Raji (cell line): ENCODE results near the gene SRXN1.

Source experiments
- POLR2A ChIP-seq: IDR thresholded peaks from 2 replicates; pipeline ENCODE4 v1.6.1; 2011; ENCODE audit warnings: low read depth, low read length, control low read depth; ENCODE audit not compliant: insufficient read depth

Gene SRXN1

GRCh38 chr20:647479-648019 lies 5.5 kb downstream of the SRXN1 start:
- no peak for TF ChIP-seq POLR2A

DNA sequence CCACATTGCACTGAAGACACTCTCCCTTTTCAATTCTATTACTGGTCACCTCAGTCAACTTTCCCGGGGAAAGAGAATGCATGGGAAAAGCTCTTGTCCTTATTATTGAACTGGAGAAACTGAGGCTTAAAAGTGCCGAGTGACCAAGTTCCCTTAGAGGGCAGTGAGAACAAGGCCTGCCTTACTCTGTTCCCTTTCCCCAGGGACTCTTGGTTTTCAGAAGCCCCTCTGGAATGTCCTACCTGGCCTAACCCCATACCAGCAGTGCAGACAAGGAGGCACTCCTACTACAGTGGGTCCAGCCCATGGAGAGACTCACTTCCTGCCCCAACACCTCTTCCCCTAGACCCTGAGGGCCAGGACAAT lies 6.1 kb downstream of the SRXN1 start:
- TF ChIP-seq POLR2A, result no peak

- TF ChIP-seq POLR2A, result no peak
Measured at GRCh38 chr20:646107-646867, 6.7 kb downstream of the SRXN1 start.

- TF ChIP-seq POLR2A, result no peak
Measured at GRCh38 chr20:645318-646106, 7.5 kb downstream of the SRXN1 start.

DNA sequence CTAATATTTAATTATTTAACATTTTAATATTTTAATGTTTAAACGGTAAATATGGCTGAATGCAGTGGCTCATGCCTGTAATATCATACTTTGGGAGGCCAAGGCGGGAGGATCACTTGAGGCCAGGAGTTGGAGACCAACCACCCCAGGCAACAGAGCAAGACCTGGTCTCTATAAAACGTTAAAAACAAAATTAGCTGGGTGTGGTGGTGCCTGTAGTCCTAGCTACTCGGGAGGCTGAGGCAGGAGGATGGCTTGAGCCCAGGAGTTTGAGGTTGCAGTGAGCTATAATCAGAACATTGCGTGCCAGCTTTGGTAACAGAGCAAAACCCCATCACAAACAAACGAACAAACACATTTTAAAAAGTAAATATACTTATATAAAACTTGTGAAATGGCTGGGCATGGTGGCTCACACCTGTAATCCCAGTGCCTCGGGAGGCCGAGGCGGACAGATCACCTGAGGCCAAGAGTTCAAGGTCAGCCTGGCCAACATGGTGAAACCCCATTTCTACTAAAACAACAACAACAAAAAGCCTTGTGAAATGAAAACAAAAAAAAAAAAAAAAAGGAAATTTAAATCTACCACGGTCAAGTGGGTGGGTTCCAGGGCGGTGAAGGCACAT lies 8.2 kb downstream of the SRXN1 start:
- TF ChIP-seq POLR2A, result no peak

GRCh38 chr20:642398-643174 lies 10.4 kb downstream of the SRXN1 start:
- no peak for TF ChIP-seq POLR2A

- no peak for TF ChIP-seq POLR2A
Measured at GRCh38 chr20:641516-641875, 11.5 kb downstream of the SRXN1 start.

- TF ChIP-seq POLR2A, result no peak
Measured at GRCh38 chr20:640674-641515, 12.1 kb downstream of the SRXN1 start.

- TF ChIP-seq POLR2A, result no peak
Measured at GRCh38 chr20:638579-638978, 14.4 kb downstream of the SRXN1 start.

DNA sequence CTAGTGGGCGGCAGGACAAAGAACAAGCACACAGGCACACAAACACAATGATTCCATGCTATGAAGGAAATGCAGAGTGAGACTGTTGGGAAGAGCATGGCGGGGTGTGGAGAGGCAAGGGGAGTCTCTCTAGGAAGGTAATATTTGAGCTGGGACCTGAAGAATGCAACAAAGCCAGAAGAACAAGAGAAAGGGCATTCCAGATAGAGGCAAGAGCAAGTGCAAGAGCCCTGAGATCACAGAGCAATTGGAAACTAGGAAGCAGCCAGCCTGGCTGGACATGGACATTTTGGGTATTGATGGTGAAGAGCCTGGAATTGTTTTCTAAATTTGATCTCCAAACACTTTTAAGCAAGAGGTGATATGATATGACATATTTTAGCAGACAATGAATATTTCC lies 15.4 kb downstream of the SRXN1 start:
- TF ChIP-seq POLR2A, result no peak

DNA sequence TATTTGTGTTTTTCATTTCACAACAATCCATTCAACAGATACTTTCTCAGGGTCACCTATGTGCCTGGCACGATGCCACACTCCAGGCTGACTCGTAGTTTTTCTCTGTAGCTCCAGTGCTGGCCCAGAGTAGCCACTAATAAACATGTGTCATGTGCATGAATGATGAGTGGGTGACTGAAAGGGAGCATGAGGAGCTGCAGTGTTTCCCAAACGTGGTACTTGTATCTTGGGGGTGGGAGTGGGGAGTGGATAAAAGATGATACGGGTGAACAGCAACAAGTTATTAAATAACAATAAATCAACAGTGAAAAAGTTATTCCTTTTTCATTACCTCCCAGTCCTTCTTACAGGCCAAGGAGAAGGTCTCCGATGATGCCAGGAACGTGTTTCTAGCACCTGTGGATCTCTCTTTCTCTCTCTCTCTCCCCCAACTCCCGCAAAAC lies 17.1 kb downstream of the SRXN1 start:
- no peak for TF ChIP-seq POLR2A

GRCh38 chr20:635028-635892 lies 17.7 kb downstream of the SRXN1 start:
- TF ChIP-seq POLR2A, result no peak

DNA sequence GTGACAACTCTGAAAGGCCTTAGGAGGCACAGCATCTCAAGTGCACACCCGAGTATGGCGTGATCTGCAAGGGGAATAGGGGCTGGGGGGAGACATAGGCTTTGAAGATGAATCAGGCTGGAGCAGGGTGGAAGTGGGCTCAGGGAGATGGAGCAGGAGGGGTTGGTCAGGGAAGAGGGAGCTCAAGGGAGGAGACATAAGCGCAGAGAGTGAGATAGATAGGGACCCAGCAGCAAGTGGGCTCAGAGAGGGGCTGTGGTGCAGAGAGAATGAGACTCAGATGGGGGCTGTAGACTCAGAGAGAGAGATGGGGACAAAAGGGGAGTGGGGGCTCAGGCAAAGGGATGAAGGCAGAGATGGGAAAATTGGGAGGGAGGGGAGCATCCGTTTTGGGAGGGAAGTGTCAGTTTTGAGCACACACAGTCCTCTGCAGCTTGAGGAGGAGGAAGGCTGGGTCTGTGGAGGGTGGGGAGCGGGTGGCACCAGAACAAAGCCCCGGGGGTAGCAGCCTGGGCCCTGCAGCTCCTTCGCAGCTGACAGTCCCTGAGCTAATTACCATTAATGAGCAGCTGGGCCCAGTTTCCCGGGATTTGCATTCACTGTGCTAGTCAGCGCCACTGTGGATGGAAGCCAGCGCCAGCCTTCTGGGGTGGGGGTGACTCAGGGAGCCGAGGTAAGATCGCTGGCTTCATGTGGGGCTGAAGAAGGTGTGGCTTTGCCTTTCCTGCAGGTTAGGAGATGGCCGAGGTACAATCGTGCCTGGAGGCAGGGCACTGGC lies 18.7 kb downstream of the SRXN1 start:
- TF ChIP-seq POLR2A, result no peak

DNA sequence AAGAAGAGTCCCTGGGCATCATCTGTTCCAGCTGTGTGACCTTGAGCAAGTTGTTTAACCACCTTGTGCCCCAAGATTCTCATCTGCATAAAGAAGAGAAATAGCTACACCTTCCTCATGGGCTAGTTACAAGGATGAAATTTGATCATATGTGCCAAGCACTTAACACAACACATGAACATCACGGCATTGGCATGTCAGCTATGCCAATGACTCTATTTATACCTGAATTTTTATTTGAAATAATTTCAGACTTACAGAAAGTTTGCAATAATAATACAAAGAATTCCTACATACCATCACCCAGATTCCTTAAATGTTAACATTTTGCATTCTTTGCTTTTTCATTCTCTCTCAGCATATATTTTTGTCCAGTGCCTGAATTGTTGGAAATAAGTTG lies 21.9 kb downstream of the SRXN1 start:
- no peak for TF ChIP-seq POLR2A
